Measurements from ENCODE around the gene TTC9C. TPM values are rescaled to one million over a fixed set of nuclear protein-coding genes. Genes with fewer than 3 reads are reported as not detected.

TTC9C gene
- total and polyA plus RNA-seq, 2 of the 13 experiments (the other 11 are each of a cell fraction or from before 2014, with no cell fraction given) = 28.0 to 36.4 TPM

DNA sequence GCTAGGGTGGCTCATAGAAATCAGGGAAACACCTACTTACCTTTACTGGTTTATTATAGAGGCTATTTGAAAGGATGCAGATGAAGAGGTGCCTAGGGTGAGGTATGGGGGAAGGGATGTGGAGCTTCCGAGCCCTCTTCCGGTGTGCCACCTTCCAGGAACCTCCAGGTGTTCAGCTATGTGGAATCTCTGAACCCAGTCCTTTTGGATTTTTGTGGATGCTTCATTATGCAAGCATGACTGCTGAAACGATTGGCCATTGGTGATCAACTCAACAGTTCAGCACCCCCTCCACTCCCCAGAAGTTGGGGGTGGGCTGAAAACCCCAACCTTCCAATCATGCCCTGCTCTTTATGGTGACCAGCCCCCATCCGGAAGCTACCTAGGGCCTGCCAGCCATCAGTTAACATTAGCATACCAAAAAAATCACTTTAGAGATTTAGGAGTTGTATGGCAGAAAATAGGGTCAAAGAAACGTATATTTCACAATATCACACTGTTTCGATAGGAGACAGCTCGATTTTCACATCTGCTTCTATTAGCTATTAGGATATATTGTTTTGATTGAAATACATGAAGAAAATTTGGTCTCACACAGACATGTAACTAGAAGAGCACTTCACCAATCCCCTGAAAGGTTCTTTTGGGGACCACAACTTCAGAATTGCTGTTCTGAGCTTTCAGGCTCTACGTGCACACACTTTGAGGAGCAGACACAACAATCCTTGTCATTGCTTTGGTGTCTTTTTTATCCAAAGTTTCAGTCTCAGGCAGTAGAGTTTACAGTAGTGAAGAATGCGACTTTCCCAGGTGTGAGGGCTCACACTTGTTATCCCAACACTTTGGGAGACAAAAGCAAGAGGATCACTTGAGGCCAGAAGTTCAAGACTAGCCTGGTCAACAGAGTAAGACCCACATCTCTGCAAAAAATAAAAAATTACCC is 29.8 kb downstream of the TTC9C start (continued):
- TF ChIP-seq, protein P1, sequence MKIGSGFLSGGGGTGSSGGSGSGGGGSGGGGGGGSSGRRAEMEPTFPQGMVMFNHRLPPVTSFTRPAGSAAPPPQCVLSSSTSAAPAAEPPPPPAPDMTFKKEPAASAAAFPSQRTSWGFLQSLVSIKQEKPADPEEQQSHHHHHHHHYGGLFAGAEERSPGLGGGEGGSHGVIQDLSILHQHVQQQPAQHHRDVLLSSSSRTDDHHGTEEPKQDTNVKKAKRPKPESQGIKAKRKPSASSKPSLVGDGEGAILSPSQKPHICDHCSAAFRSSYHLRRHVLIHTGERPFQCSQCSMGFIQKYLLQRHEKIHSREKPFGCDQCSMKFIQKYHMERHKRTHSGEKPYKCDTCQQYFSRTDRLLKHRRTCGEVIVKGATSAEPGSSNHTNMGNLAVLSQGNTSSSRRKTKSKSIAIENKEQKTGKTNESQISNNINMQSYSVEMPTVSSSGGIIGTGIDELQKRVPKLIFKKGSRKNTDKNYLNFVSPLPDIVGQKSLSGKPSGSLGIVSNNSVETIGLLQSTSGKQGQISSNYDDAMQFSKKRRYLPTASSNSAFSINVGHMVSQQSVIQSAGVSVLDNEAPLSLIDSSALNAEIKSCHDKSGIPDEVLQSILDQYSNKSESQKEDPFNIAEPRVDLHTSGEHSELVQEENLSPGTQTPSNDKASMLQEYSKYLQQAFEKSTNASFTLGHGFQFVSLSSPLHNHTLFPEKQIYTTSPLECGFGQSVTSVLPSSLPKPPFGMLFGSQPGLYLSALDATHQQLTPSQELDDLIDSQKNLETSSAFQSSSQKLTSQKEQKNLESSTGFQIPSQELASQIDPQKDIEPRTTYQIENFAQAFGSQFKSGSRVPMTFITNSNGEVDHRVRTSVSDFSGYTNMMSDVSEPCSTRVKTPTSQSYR (CRISPR knock-in tag; IDR thresholded peaks at IDR 0.05; ENCODE audit: borderline replicate concordance) = peak; percentile 20; the same call in 1 of the 2 replicates
- TF ChIP-seq ELF4 (CRISPR knock-in tag; IDR thresholded peaks at IDR 0.05; ENCODE audit: borderline replicate concordance) = no peak
- TF ChIP-seq ETV5 (CRISPR knock-in tag; IDR thresholded peaks at IDR 0.05; ENCODE audit: borderline replicate concordance) = peak; percentile 20; the same call in 1 of the 2 replicates
- no peak for TF ChIP-seq ZNF430 (CRISPR knock-in tag; IDR thresholded peaks at IDR 0.05)
- no peak for TF ChIP-seq ZMYM4 (CRISPR knock-in tag; IDR thresholded peaks at IDR 0.05)
- TF ChIP-seq NFIB (CRISPR knock-in tag; IDR thresholded peaks at IDR 0.05; ENCODE audit: borderline replicate concordance) = no peak
- TF ChIP-seq RBFOX2 (IDR thresholded peaks at IDR 0.05; ENCODE audit: low read depth, low read length) = no peak
- TF ChIP-seq CEBPB (IDR thresholded peaks at IDR 0.05; ENCODE audit: borderline replicate concordance, low read depth, low read length) = peak; percentile 47; the same call in 1 of the 2 replicates
- no peak for TF ChIP-seq ZNF441 (CRISPR knock-in tag; IDR thresholded peaks at IDR 0.05; ENCODE audit: borderline replicate concordance)
- no peak for TF ChIP-seq ZSCAN22 (CRISPR knock-in tag; IDR thresholded peaks at IDR 0.05)
